Measurements from ENCODE around the gene RAD51B.

- TF ChIP-seq, protein P1, sequence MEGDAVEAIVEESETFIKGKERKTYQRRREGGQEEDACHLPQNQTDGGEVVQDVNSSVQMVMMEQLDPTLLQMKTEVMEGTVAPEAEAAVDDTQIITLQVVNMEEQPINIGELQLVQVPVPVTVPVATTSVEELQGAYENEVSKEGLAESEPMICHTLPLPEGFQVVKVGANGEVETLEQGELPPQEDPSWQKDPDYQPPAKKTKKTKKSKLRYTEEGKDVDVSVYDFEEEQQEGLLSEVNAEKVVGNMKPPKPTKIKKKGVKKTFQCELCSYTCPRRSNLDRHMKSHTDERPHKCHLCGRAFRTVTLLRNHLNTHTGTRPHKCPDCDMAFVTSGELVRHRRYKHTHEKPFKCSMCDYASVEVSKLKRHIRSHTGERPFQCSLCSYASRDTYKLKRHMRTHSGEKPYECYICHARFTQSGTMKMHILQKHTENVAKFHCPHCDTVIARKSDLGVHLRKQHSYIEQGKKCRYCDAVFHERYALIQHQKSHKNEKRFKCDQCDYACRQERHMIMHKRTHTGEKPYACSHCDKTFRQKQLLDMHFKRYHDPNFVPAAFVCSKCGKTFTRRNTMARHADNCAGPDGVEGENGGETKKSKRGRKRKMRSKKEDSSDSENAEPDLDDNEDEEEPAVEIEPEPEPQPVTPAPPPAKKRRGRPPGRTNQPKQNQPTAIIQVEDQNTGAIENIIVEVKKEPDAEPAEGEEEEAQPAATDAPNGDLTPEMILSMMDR (IDR thresholded peaks at IDR 0.05), result no peak
- no peak for TF ChIP-seq POLR2A (IDR thresholded peaks at IDR 0.05)
Measured at GRCh38 chr14:68413509-68413908, 593.9 kb downstream of the RAD51B start.

Measured in thyroid gland (tissue), 4 donors.